HEK293 (cell line): ENCODE results near the gene GRB10.
A peak's percentile ranks its signal among the peaks of the same experiment; 100 is the strongest.

Experiments used
- CTCF ChIA-PET: fragments of 350-600 bp; formaldehyde crosslinking; extraction: SDS; loops from one replicate; lab custom pipeline; 2021; ENCODE audit warnings: antibody characterized with exemption; lab: Yijun Ruan, JAX
- POLR2A ChIA-PET: fragments of 300-600 bp; formaldehyde crosslinking; extraction: SDS; loops from one replicate; lab custom pipeline; 2020; ENCODE audit warnings: antibody characterized with exemption, inconsistent platforms; lab: Yijun Ruan, JAX
- H3K27ac ChIP-seq: fragments of 200-500 bp; sonication (Bioruptor generic); 2 replicates; pipeline ENCODE4 v1.5.1; 2014; ENCODE audit warnings: low read depth, low read length, control low read depth, inconsistent platforms; ENCODE audit errors: extremely low read depth
- H3K36me3 ChIP-seq, 2 experiments: fragments of 200-500 bp in 1 of 2; sonication (Bioruptor generic) in 1 of 2; 1 replicate in 1 of 2; 2 replicates in 1 of 2; pipeline ENCODE4 v1.5.1; 2014 to 2017; ENCODE audit warnings: inconsistent platforms in 2 of 2, low read length in 2 of 2; ENCODE audit not compliant: control insufficient read depth in 2 of 2, insufficient read depth in 1 of 2
- H3K4me1 ChIP-seq: fragments of 200-500 bp; sonication (Bioruptor generic); 2 replicates; pipeline ENCODE4 v1.5.1; 2014; ENCODE audit warnings: mild to moderate bottlenecking, low read length, inconsistent platforms; ENCODE audit not compliant: control insufficient read depth, insufficient read depth
- H3K4me3 ChIP-seq: 2 replicates; pipeline ENCODE4 v1.5.1; 2011; ENCODE audit warnings: low read depth, mild to moderate bottlenecking, control low read depth, low read length, moderate library complexity
- H3K9me3 ChIP-seq: fragments of 200-500 bp; sonication (Bioruptor generic); 2 replicates; pipeline ENCODE4 v1.5.1; 2014; ENCODE audit warnings: low read depth, low read length, inconsistent platforms; ENCODE audit not compliant: control insufficient read depth, insufficient read depth
- KLF7 ChIP-seq: fragments of 450-650 bp; formaldehyde crosslinking; IDR thresholded peaks from 2 replicates; pipeline ENCODE4 v1.5.1; 2016; ENCODE audit warnings: missing biosample characterization, missing genetic modification characterization, borderline replicate concordance
- OVOL3 ChIP-seq: fragments of 450-650 bp; formaldehyde crosslinking; IDR thresholded peaks from 2 replicates; pipeline ENCODE4 v1.5.1; 2016; ENCODE audit warnings: missing biosample characterization, missing genetic modification characterization
- PRDM6 ChIP-seq: fragments of 450-650 bp; formaldehyde crosslinking; IDR thresholded peaks from 2 replicates; pipeline ENCODE4 v1.5.1; 2017; ENCODE audit warnings: missing biosample characterization, missing genetic modification characterization
- REST ChIP-seq: fragments of 450-650 bp; formaldehyde crosslinking; IDR thresholded peaks from 2 replicates; pipeline ENCODE4 v1.5.1; 2016; ENCODE audit warnings: missing biosample characterization, missing genetic modification characterization
- SP2 ChIP-seq: fragments of 450-650 bp; formaldehyde crosslinking; IDR thresholded peaks from 2 replicates; pipeline ENCODE4 v1.5.1; 2016; ENCODE audit warnings: missing biosample characterization, missing genetic modification characterization
- ZBTB11 ChIP-seq: fragments of 450-650 bp; formaldehyde crosslinking; conservative IDR thresholded peaks from 2 replicates; pipeline ENCODE4 v1.5.1; 2016; ENCODE audit warnings: low read depth, missing biosample characterization, missing genetic modification characterization
- ZNF148 ChIP-seq: fragments of 450-650 bp; formaldehyde crosslinking; IDR thresholded peaks from 2 replicates; pipeline ENCODE4 v1.5.0; 2017; ENCODE audit warnings: missing biosample characterization, missing genetic modification characterization, borderline replicate concordance
- ZNF23 ChIP-seq: fragments of 450-650 bp; formaldehyde crosslinking; IDR thresholded peaks from 2 replicates; pipeline ENCODE4 v1.5.1; 2016; ENCODE audit warnings: missing biosample characterization, missing genetic modification characterization, borderline replicate concordance
- ZNF280C ChIP-seq: fragments of 450-650 bp; formaldehyde crosslinking; IDR thresholded peaks from 2 replicates; pipeline ENCODE4 v1.5.1; 2016; ENCODE audit warnings: missing biosample characterization, missing genetic modification characterization
- ZNF391 ChIP-seq: fragments of 450-650 bp; formaldehyde crosslinking; IDR thresholded peaks from 2 replicates; pipeline ENCODE4 v1.5.1; 2016; ENCODE audit warnings: low read depth, missing biosample characterization, missing genetic modification characterization, borderline replicate concordance
- ZNF423 ChIP-seq: fragments of 450-650 bp; formaldehyde crosslinking; IDR thresholded peaks from 2 replicates; pipeline ENCODE4 v1.5.1; 2016; ENCODE audit warnings: missing biosample characterization, missing genetic modification characterization
- ZNF530 ChIP-seq: fragments of 450-650 bp; formaldehyde crosslinking; IDR thresholded peaks from 2 replicates; pipeline ENCODE4 v1.5.1; 2016; ENCODE audit warnings: low read depth, missing biosample characterization, missing genetic modification characterization
- ZNF639 ChIP-seq: fragments of 450-650 bp; formaldehyde crosslinking; IDR thresholded peaks from 2 replicates; pipeline ENCODE4 v1.5.1; 2016; ENCODE audit warnings: missing biosample characterization, missing genetic modification characterization
- ZNF830 ChIP-seq: fragments of 450-650 bp; IDR thresholded peaks from 2 replicates; pipeline ENCODE4 v1.5.0; 2018; ENCODE audit warnings: missing biosample characterization, missing genetic modification characterization, low read depth, mild to moderate bottlenecking, moderate library complexity
- ZNF837 ChIP-seq: fragments of 450-650 bp; formaldehyde crosslinking; IDR thresholded peaks from 2 replicates; pipeline ENCODE4 v1.5.1; 2016; ENCODE audit warnings: missing biosample characterization, missing genetic modification characterization

The GRB10 gene

GRCh38 chr7:50745835-50746234 lies 36.9 kb downstream of the GRB10 start:
- no peaks in the 10 kb centered on the region for H3K9me3 ChIP-seq
- no peak overlapping the region for H3K4me3 ChIP-seq
- CTCF ChIA-PET = interaction anchor here (0.6 kb wide), 1 partner anchor 22 kb away, joined by 4 read pairs; no protein-coding TSS in a partner anchor

GRCh38 chr7:50745336-50745735 lies 37.4 kb downstream of the GRB10 start:
- Histone ChIP-seq H3K4me3 (no peak overlapping the region), H3K9me3 (no peaks in the 10 kb centered on the region), H3K36me3 (no peaks in the 10 kb centered on the region), H3K4me1 (0 out of 2 replicates have a peak, but pooled peaks cover 2% of the 10 kb centered on the region), H3K27ac (no peak overlapping the region)
- CTCF ChIA-PET = no interaction called here
- POLR2A ChIA-PET = no interaction called here
- TF ChIP-seq ZNF23 (tag by site-specific recombination) (no peak), ZNF423 (tag by site-specific recombination) (no peak), ZNF837 (no peak), ZNF148 (tag by site-specific recombination) (no peak), SP2 (tag by site-specific recombination) (no peak), KLF7 (tag by site-specific recombination) (no peak), ZNF391 (tag by site-specific recombination) (no peak), ZNF830 (no peak), OVOL3 (tag by site-specific recombination) (no peak), PRDM6 (no peak), ZBTB11 (tag by site-specific recombination) (no peak), ZNF639 (tag by site-specific recombination) (no peak), ZNF280C (no peak)

More at GRCh38 chr7:50745835-50746234, 36.9 kb downstream of the GRB10 start:
- Histone ChIP-seq H3K27ac (no peak overlapping the region), H3K4me1 (0 out of 2 replicates have a peak, but pooled peaks cover 2% of the 10 kb centered on the region), H3K36me3 (no peaks in the 10 kb centered on the region)
- POLR2A ChIA-PET = no interaction called here
- TF ChIP-seq REST (tag by site-specific recombination) (peak; percentile 47; the same call in 1 of the 2 replicates), ZNF530 (tag by site-specific recombination) (no peak)
